HG03045 (cell line): ENCODE data around the gene RNF115.
"Not testable (repeated sequence)": the region's sequence is repeated elsewhere in the genome, so short reads cannot be mapped to it uniquely, and the experiment has no call there.

Source experiments
- ATAC-seq: cut with Tn5 transposase; IDR thresholded peaks from one replicate; pipeline ENCODE4 v1.9.1; 2021; ENCODE audit warnings: mild to moderate bottlenecking, moderate library complexity; ENCODE audit not compliant: unreplicated experiment

Gene RNF115

GRCh38 chr1:145823565-145824498, at the start of gene RNF115, which contains the start of gene POLR3C:
Gene RNF115, minus strand, starts transcription at chr1:145824095. Its CDS starts 222 bp downstream, at chr1:145823873.
Gene POLR3C, plus strand, starts transcription at chr1:145824200. Its CDS starts 1,577 bp downstream, at chr1:145825777.
- peak; percentile 85 for ATAC-seq

DNA sequence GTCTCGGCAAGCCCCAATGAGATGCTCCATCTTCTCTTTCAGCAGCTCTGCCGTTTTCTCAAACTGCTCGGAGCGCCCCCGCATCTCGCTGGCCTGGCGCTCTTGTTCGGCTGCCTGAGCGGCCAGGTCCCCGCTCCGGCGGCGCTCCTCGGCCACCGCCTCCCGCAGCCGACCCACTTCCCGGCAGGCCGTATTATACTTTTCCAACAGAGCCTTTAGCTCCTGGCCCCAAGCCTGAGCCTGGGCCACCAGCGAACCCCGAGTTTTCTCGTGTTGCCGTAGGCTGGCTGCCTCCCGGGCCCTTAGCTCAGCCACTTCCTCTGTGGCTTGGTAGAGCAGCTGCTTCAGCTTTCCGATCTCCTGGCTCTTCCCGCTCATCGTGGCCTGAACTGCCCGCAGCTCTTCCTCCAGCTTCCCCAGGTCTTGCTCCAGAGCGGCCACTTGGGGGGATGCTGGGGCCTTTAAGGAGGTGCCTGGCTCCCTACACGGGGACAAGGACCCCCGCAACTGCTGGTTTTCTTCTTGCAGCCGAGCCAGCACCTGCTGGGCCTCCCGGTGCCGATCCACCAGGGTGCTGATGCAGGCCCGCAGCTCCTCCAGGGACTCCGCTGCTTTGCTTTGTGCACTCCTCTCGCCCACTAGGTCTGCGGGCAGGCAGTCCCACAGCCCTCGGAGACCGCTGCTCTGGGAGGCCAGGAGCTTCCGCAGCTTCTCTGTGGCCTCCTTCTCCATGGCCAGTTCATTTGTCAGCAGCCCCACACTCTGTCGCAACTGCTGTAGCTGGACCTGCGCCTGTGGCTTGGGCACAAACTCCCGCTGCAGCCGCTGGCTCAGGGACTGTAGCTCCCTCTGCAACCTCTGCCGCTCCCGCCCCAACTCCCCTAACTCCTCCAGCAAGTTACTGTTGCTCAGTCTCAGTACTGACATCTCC, 48.4 kb upstream of the RNF115 start:
- no peak for ATAC-seq

- ATAC-seq = no peak
These were observed 44.3 kb upstream of the RNF115 start for GRCh38 chr1:145868232-145868631.

GRCh38 chr1:145863282-145864018, 39.6 kb upstream of the RNF115 start:
- no peak for ATAC-seq

DNA sequence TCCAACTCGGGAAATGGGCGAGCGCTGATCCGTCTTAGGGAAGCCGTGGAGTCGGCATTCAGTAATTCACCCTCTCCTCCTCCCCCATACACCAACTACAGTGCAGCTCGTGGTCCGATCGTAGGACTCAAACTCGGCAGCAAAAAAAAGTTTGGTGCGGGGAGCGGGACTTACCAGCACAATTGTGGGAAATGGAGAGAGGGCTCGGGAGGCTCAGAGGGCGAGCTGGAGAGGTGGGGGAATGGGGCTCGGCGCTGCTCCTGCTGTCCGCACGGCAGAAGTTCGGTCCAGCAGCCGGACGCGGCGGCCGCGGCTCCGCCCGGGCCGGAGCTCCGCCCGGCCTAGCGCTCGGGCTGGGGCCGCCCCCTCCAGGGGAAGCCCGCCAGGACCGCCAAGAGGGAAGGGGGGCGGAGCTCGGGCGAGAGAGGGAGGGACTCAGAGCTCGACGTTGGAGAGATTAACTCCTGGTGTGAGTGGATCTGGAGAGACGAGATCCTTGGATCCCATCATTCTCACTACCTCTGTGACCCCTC, 35.7 kb upstream of the RNF115 start:
- ATAC-seq = peak; percentile 78

DNA sequence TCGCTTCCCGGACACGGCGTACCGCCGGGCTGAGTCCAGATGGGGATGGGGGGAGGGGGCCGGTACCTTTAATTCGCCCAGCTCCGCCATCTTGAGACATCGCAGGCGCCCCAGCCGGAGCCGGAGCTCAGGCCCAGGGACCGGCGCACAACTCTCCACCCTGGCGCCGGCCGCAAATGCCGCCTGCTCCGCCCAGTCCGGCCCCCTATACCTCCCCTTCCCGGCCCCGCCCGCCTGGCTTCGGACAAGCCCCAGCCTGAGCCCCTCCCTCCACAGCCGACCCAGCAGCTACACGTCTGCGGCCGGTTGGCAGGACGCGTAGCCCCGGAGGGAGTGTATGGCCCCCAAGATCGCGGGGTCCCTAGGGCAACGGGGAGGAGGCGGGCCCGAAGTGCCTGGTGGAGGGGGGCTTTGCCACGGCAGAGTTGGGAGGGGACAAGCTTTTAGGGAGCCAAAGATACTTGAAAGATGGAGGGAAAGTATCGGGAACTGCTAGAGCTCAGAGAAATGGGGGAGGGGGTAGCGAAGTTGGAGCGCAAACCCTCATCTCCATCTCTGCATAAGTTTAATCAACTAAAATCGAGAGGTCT, 35.1 kb upstream of the RNF115 start, which contains the start of gene PIAS3:
Gene PIAS3, minus strand, starts transcription at position 181 of the 590 bp plus-strand sequence. Its CDS starts 91 bp downstream, at position 90.
- ATAC-seq = peak; percentile 87

GRCh38 chr1:145858238-145858900, 34.5 kb upstream of the RNF115 start:
- peak; percentile 23 for ATAC-seq

DNA sequence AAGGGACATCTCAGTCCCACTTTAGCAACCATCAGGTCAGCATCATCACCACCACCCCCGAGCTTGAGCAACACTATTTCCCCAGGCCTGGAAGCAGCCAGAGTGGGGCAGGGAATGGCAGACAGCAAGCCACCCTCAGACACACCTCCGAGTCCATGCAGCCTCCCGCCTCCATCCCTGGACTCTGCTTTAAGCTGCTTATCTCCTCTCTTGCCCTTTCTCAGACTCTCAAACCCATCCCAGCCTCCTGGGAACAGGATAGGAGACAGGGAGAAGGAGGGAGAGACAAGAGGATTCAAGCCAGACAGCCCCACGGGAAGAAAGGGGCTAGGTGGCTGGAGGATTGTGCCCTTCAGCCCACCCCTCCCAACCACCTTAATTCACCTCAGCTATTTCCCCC, 33.3 kb upstream of the RNF115 start:
- no peak for ATAC-seq

DNA sequence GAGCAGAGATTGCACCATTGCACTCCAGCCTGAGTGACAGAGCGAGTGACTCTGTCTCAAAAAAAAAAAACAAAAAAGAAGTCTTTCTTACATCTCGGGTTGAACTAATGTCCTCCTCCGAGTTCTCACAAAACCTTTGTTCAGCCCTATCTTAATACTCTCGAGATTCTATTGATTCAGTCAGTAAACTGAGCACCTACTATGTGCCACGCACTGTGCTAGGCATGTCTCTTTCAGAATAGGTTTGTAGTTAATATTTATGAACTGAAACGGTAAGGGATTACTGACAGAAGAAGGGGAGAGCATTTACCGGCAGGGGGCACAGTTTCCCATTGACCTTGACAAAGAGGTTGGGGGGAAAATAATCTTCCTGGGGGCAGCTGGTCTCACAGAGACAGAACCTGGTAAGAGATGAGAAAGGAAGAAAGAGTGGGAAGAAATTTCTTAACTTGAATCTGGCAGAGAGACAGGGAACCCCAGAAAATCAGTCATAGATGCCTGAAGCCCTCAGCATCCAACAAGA, 31.6 kb upstream of the RNF115 start:
- no peak for ATAC-seq

DNA sequence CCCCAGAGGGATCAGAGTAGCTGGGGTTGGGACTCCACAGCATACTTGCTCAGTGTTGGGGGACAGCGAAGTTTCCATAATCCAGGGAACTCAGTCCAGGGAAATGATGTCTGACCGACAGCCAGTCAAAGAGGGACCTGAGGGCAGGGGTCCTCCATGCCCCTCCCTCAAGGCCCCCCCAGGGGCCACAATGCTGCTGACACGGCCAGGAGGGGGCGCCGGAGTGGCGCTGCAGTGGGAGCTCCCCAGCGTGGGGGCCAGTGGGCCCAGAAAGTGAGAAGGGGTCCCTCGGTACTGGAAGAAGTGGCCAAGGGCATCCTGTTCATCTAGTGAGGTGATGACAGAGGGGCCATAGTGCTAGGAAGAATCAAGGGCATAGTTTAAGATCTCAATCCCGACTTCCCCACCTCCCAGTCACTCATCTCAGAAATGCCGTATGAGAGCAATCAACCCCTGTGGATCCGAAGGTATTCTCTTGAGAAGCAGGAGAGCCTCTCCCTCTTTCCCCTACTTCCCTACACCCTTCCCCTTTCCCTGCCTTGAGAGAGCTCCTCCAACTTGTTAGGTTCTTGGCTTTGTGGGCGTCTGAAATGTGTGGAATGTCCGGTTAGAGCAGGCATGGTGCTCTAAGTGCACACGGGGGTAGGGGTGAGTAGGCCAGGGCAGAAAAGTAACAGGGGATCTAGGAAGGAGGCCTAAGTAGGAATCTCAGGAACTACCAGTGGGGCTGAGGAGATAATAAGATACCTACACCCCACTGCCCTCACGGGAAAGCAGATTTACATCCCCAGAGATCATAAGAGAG, 25.7 kb upstream of the RNF115 start:
- no peak for ATAC-seq

GRCh38 chr1:145847827-145848226, 23.9 kb upstream of the RNF115 start:
- ATAC-seq = no peak

DNA sequence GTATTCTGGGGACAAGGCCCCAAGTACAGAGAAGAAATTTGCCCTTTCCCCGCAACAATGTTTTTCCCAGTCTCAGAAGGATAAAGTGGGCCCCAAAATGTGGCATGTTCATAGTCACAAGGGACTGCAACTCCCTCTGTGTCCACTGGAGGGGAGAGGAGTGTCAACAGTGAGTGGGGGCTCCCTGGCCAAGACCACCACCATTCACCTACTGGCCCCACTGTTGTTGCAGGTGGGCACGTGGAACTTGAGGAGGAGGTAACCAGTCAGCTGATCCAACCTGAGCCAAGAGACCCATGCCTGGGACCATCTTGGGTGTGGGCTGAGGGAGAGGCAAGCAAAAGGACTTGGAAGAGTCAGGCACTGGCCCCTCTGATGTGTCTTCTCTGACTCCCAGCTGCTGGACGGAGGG, 22.3 kb upstream of the RNF115 start:
- ATAC-seq = no peak

DNA sequence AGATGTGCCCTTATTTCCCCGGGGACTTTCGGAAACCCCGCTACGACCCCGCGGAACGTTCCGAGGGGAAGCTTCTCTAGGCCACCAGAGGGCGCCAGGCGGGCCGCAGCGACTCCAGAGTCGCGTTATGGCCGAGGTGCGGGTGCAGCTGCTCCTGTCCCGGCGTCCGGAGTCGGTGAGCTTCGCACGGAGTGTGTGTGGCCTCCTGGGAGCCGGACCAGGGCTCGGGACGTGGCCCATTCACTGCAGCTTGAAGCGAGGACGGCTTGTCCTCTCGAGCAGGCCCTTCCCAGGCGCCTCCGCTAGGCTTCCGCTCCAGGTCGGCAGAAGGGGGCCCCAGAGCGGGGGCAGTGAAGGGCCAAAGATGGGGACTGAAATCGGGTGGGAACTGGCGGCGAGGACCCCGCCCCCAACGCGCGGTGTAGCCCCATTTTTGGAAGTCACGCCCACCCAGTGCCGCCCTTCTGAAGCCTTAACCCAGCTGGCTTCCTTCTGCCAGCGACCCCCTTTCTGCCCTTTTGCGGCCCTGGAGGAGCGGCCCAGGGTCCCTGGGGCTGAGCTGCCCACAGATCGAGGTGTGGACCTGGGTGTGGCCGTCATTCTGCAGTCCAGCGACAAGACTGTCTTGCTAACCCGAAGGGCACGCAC, 21.7 kb upstream of the RNF115 start, which contains the start of gene NUDT17:
Gene NUDT17, plus strand, starts transcription at position 117 of the 648 bp plus-strand sequence. Its CDS starts 11 bp downstream, at position 128.
- peak; percentile 52 for ATAC-seq

DNA sequence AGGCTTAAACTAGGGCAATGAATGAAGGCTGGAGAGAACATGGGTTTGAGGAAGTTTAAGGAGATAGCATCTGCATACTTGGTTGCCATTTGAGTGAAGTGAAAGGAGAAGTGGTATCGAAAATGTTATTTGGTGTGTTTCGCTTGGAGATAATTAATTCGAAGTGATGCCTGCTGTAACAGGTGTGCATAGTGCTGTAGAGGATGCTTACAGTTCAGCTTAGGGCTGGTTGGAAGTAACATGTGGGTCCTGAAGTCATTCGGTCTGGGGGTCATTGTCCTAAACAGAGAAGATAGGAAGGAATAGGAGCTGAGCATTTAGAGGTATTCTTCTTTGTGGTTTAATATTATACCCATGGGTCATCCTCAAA, 21.2 kb upstream of the RNF115 start:
- peak; percentile 40 for ATAC-seq

- ATAC-seq = no peak
These were observed 19.1 kb upstream of the RNF115 start for GRCh38 chr1:145843031-145843430.

DNA sequence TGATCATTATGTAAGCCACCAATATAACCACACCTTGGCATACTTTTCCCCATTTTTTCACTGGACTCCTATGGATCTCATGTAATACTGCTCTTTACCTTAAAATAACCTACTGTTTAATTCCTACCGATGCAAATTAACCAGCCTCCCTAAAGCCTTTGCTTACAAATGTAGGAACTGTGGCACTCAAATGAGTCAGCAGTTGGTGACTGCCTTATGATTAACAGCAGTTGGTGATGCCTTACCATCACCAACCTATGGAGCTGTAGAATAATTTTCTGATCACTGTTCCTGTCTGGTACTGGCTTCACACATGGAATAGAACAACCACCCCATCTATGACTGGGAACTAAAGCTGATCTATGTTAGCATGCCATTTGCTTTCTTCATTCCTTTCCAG, 13.8 kb upstream of the RNF115 start:
- ATAC-seq = no peak

DNA sequence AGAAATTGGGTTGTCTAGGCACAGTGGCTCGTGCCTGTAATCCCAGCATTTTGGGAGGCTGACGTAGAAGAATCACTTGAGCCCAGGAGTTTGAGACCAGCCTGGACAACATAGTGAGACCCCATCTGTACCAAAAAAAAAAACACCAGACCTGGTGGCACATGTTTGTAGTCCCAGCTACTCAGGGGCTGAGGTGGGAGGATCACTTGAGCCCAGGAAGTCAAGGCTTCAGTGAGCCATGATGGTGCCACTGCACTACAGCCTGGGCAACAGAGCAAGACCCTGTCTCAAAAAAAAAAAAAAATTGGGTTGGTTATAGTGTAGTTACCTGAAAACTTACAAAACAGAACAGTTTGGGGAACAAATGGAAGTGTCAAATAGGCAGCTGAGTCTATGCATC, 6.9 kb upstream of the RNF115 start:
- ATAC-seq = not testable (repeated sequence)
